ENCODE results near the gene PRTFDC1.

PRTFDC1 gene

GRCh38 chr10:24906372-24906771, 46.0 kb downstream of the PRTFDC1 start:
- Histone ChIP-seq H3K4me3 (ENCODE audit: low read length) (no peak overlapping the region), H3K27me3 (ENCODE audit: control insufficient read depth, insufficient read depth, low read length) (no peaks in the 10 kb centered on the region), H3K36me3 (ENCODE audit: control insufficient read depth, insufficient read depth, low read length) (no peaks in the 10 kb centered on the region), H3K9me3 (ENCODE audit: control insufficient read depth, insufficient read depth, low read length) (no peaks in the 10 kb centered on the region), H3K27ac (ENCODE audit: low read length) (no peak overlapping the region), H3K4me1 (ENCODE audit: control insufficient read depth, insufficient read depth, low read length) (no peaks in the 10 kb centered on the region)
- DNase-seq (ENCODE audit: low read depth, low spot score), result no peak
- no CpG with 5 or more reads among the region's 3 CpGs for WGBS (ENCODE audit: insufficient coverage, insufficient read length)

- no peaks in the 10 kb centered on the region for H3K9me3 ChIP-seq (ENCODE audit: control insufficient read depth, insufficient read depth, low read length)
- no peaks in the 10 kb centered on the region for H3K4me1 ChIP-seq (ENCODE audit: control insufficient read depth, insufficient read depth, low read length)
- H3K27ac ChIP-seq (ENCODE audit: low read length), result no peak overlapping the region
- DNase-seq (ENCODE audit: low read depth, low spot score), result no peak
- 100% methylated on average over 1 of the region's 4 CpGs for WGBS (ENCODE audit: insufficient coverage, insufficient read length)
- no peaks in the 10 kb centered on the region for H3K27me3 ChIP-seq (ENCODE audit: control insufficient read depth, insufficient read depth, low read length)
- H3K36me3 ChIP-seq (ENCODE audit: control insufficient read depth, insufficient read depth, low read length), result no peaks in the 10 kb centered on the region
- H3K4me3 ChIP-seq (ENCODE audit: low read length), result no peak overlapping the region
These were observed 47.6 kb downstream of the PRTFDC1 start for GRCh38 chr10:24904824-24905223.

- Histone ChIP-seq H3K4me3 (ENCODE audit: low read length) (no peak overlapping the region), H3K9me3 (ENCODE audit: control insufficient read depth, insufficient read depth, low read length) (no peaks in the 10 kb centered on the region), H3K27me3 (ENCODE audit: control insufficient read depth, insufficient read depth, low read length) (no peaks in the 10 kb centered on the region), H3K36me3 (ENCODE audit: control insufficient read depth, insufficient read depth, low read length) (no peaks in the 10 kb centered on the region), H3K27ac (ENCODE audit: low read length) (no peak overlapping the region), H3K4me1 (ENCODE audit: control insufficient read depth, insufficient read depth, low read length) (no peaks in the 10 kb centered on the region)
- DNase-seq (ENCODE audit: low read depth, low spot score), result no peak
- no CpG with 5 or more reads among the region's 1 CpG for WGBS (ENCODE audit: insufficient coverage, insufficient read length)
These were observed 50.0 kb downstream of the PRTFDC1 start for GRCh38 chr10:24902400-24902728.

- no peaks in the 10 kb centered on the region for H3K9me3 ChIP-seq (ENCODE audit: control insufficient read depth, insufficient read depth, low read length)
- DNase-seq (ENCODE audit: low read depth, low spot score), result no peak
- H3K4me1 ChIP-seq (ENCODE audit: control insufficient read depth, insufficient read depth, low read length), result no peaks in the 10 kb centered on the region
- H3K4me3 ChIP-seq (ENCODE audit: low read length), result no peak overlapping the region
- no peaks in the 10 kb centered on the region for H3K27me3 ChIP-seq (ENCODE audit: control insufficient read depth, insufficient read depth, low read length)
- WGBS (ENCODE audit: insufficient coverage, insufficient read length), result no CpG with 5 or more reads among the region's 5 CpGs
- H3K27ac ChIP-seq (ENCODE audit: low read length), result no peak overlapping the region
- H3K36me3 ChIP-seq (ENCODE audit: control insufficient read depth, insufficient read depth, low read length), result no peaks in the 10 kb centered on the region
These were observed 50.6 kb downstream of the PRTFDC1 start for GRCh38 chr10:24901686-24902399.

- no peak overlapping the region for H3K4me3 ChIP-seq (ENCODE audit: low read length)
- no peak for DNase-seq (ENCODE audit: low read depth, low spot score)
- no peaks in the 10 kb centered on the region for H3K36me3 ChIP-seq (ENCODE audit: control insufficient read depth, insufficient read depth, low read length)
- no peaks in the 10 kb centered on the region for H3K9me3 ChIP-seq (ENCODE audit: control insufficient read depth, insufficient read depth, low read length)
- H3K27me3 ChIP-seq (ENCODE audit: control insufficient read depth, insufficient read depth, low read length), result no peaks in the 10 kb centered on the region
- H3K27ac ChIP-seq (ENCODE audit: low read length), result no peak overlapping the region
- no CpG with 5 or more reads among the region's 7 CpGs for WGBS (ENCODE audit: insufficient coverage, insufficient read length)
- no peaks in the 10 kb centered on the region for H3K4me1 ChIP-seq (ENCODE audit: control insufficient read depth, insufficient read depth, low read length)
These were observed 51.3 kb downstream of the PRTFDC1 start for GRCh38 chr10:24900888-24901685.

GRCh38 chr10:24899571-24899970, 52.8 kb downstream of the PRTFDC1 start:
- H3K36me3 ChIP-seq (ENCODE audit: control insufficient read depth, insufficient read depth, low read length), result no peaks in the 10 kb centered on the region
- WGBS (ENCODE audit: insufficient coverage, insufficient read length), result no CpG with 5 or more reads among the region's 2 CpGs
- no peaks in the 10 kb centered on the region for H3K4me1 ChIP-seq (ENCODE audit: control insufficient read depth, insufficient read depth, low read length)
- no peak overlapping the region for H3K4me3 ChIP-seq (ENCODE audit: low read length)
- H3K27me3 ChIP-seq (ENCODE audit: control insufficient read depth, insufficient read depth, low read length), result no peaks in the 10 kb centered on the region
- H3K9me3 ChIP-seq (ENCODE audit: control insufficient read depth, insufficient read depth, low read length), result no peaks in the 10 kb centered on the region
- H3K27ac ChIP-seq (ENCODE audit: low read length), result no peak overlapping the region
- no peak for DNase-seq (ENCODE audit: low read depth, low spot score)

GRCh38 chr10:24898501-24898900, 53.9 kb downstream of the PRTFDC1 start:
- no peaks in the 10 kb centered on the region for H3K36me3 ChIP-seq (ENCODE audit: control insufficient read depth, insufficient read depth, low read length)
- no peaks in the 10 kb centered on the region for H3K9me3 ChIP-seq (ENCODE audit: control insufficient read depth, insufficient read depth, low read length)
- no CpG with 5 or more reads among the region's 2 CpGs for WGBS (ENCODE audit: insufficient coverage, insufficient read length)
- H3K4me1 ChIP-seq (ENCODE audit: control insufficient read depth, insufficient read depth, low read length), result no peaks in the 10 kb centered on the region
- no peak overlapping the region for H3K4me3 ChIP-seq (ENCODE audit: low read length)
- DNase-seq (ENCODE audit: low read depth, low spot score), result no peak
- H3K27me3 ChIP-seq (ENCODE audit: control insufficient read depth, insufficient read depth, low read length), result no peaks in the 10 kb centered on the region
- no peak overlapping the region for H3K27ac ChIP-seq (ENCODE audit: low read length)

GRCh38 chr10:24897326-24897926, 55.0 kb downstream of the PRTFDC1 start:
- no peak for DNase-seq (ENCODE audit: low read depth, low spot score)
- Histone ChIP-seq H3K4me3 (ENCODE audit: low read length) (no peak overlapping the region), H3K9me3 (ENCODE audit: control insufficient read depth, insufficient read depth, low read length) (no peaks in the 10 kb centered on the region), H3K27ac (ENCODE audit: low read length) (no peak overlapping the region), H3K27me3 (ENCODE audit: control insufficient read depth, insufficient read depth, low read length) (no peaks in the 10 kb centered on the region), H3K36me3 (ENCODE audit: control insufficient read depth, insufficient read depth, low read length) (no peaks in the 10 kb centered on the region), H3K4me1 (ENCODE audit: control insufficient read depth, insufficient read depth, low read length) (no peaks in the 10 kb centered on the region)
- WGBS (ENCODE audit: insufficient coverage, insufficient read length), result no CpG with 5 or more reads among the region's 4 CpGs

- no peak overlapping the region for H3K4me3 ChIP-seq (ENCODE audit: low read length)
- H3K9me3 ChIP-seq (ENCODE audit: control insufficient read depth, insufficient read depth, low read length), result no peaks in the 10 kb centered on the region
- no peaks in the 10 kb centered on the region for H3K36me3 ChIP-seq (ENCODE audit: control insufficient read depth, insufficient read depth, low read length)
- no peaks in the 10 kb centered on the region for H3K4me1 ChIP-seq (ENCODE audit: control insufficient read depth, insufficient read depth, low read length)
- H3K27ac ChIP-seq (ENCODE audit: low read length), result no peak overlapping the region
- no CpG with 5 or more reads among the region's 8 CpGs for WGBS (ENCODE audit: insufficient coverage, insufficient read length)
- DNase-seq (ENCODE audit: low read depth, low spot score), result no peak
- H3K27me3 ChIP-seq (ENCODE audit: control insufficient read depth, insufficient read depth, low read length), result no peaks in the 10 kb centered on the region
These were observed 57.7 kb downstream of the PRTFDC1 start for GRCh38 chr10:24894728-24895127.

- H3K36me3 ChIP-seq (ENCODE audit: control insufficient read depth, insufficient read depth, low read length), result no peaks in the 10 kb centered on the region
- no peak for DNase-seq (ENCODE audit: low read depth, low spot score)
- no peaks in the 10 kb centered on the region for H3K9me3 ChIP-seq (ENCODE audit: control insufficient read depth, insufficient read depth, low read length)
- H3K27ac ChIP-seq (ENCODE audit: low read length), result no peak overlapping the region
- no CpG with 5 or more reads among the region's 5 CpGs for WGBS (ENCODE audit: insufficient coverage, insufficient read length)
- H3K4me3 ChIP-seq (ENCODE audit: low read length), result no peak overlapping the region
- H3K27me3 ChIP-seq (ENCODE audit: control insufficient read depth, insufficient read depth, low read length), result no peaks in the 10 kb centered on the region
- H3K4me1 ChIP-seq (ENCODE audit: control insufficient read depth, insufficient read depth, low read length), result no peaks in the 10 kb centered on the region
These were observed 58.1 kb downstream of the PRTFDC1 start for GRCh38 chr10:24894309-24894708.
